Measurements from ENCODE around the gene TMEM185A. TPM values are rescaled to one million over a fixed set of nuclear protein-coding genes. Genes with fewer than 3 reads are reported as not detected.
"Not testable (repeated sequence)": the region's sequence is repeated elsewhere in the genome, so short reads cannot be mapped to it uniquely, and the experiment has no call there.

The TMEM185A gene
- total RNA-seq, 1 donor from 2014 or later = 25.6 TPM

DNA sequence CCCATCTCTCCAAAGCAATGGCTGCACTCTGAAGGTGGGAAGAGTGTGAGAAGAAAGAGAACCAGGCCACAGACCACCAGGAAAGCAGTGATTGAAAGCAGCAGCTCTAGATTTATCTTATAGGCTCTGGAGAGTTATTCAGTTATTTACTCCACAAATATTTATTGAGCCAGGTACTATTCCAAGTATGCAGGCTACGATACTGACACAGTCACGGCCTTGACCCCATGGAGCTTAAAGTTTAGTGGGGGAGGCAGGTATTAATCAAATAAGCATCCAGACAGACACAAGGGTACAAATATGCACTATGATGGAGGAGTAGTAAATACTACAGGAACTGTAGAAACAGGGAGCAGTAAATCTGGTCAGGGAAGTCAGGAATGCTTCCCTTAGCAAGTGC, 2.8 kb downstream of the TMEM185A start:
- Histone ChIP-seq H3K9ac (ENCODE audit: low read depth in 1 of 3, low read length in 3 of 3) (no peak overlapping the region), H3K9me3 (ENCODE audit: control insufficient read depth in 3 of 3, low read length in 3 of 3) (no peaks in the 10 kb centered on the region), H3K27ac (ENCODE audit: low read depth, low read length) (no peak overlapping the region), H3K4me3 (ENCODE audit: low read length in 3 of 3) (no peak overlapping the region), H3K27me3 (ENCODE audit: control insufficient read depth in 3 of 3, insufficient read depth in 3 of 3, low read length in 3 of 3) (no peaks in the 10 kb centered on the region), H3K4me1 (ENCODE audit: control insufficient read depth in 3 of 3, insufficient read depth in 3 of 3, low read length in 3 of 3) (peaks cover 12 to 38% (median 13%) of the 10 kb centered on the region in 3 donors), H3K36me3 (ENCODE audit: control insufficient read depth in 3 of 3, insufficient read depth in 3 of 3, low read length in 3 of 3) (no peaks in the 10 kb centered on the region)

DNA sequence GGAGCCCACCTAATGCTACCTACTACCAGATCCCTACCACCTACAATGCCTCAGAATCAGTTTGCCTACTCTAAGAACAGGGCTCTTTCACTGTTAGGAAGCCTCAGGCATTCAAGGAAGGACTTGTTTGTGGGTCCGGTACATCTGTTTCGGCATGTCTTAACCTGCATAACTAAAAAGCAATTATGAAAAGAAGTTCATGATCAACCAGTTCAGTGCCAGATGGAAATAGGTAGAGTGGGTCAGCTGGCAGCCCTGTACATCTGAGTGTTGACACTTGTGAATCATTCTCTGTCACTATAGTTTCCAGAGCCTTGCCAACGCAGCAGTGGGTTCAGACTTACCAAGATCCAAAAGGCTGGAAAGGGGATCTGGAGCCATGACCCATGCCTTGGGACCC, 3.3 kb downstream of the TMEM185A start:
- Histone ChIP-seq H3K9me3 (ENCODE audit: control insufficient read depth in 3 of 3, low read length in 3 of 3) (no peaks in the 10 kb centered on the region), H3K27ac (ENCODE audit: low read depth, low read length) (no peak overlapping the region), H3K36me3 (ENCODE audit: control insufficient read depth in 3 of 3, insufficient read depth in 3 of 3, low read length in 3 of 3) (no peaks in the 10 kb centered on the region), H3K4me1 (ENCODE audit: control insufficient read depth in 3 of 3, insufficient read depth in 3 of 3, low read length in 3 of 3) (peaks cover 12 to 38% (median 13%) of the 10 kb centered on the region in 3 donors), H3K9ac (ENCODE audit: low read depth in 1 of 3, low read length in 3 of 3) (no peak overlapping the region), H3K27me3 (ENCODE audit: control insufficient read depth in 3 of 3, insufficient read depth in 3 of 3, low read length in 3 of 3) (no peaks in the 10 kb centered on the region), H3K4me3 (ENCODE audit: low read length in 3 of 3) (no peak overlapping the region)

DNA sequence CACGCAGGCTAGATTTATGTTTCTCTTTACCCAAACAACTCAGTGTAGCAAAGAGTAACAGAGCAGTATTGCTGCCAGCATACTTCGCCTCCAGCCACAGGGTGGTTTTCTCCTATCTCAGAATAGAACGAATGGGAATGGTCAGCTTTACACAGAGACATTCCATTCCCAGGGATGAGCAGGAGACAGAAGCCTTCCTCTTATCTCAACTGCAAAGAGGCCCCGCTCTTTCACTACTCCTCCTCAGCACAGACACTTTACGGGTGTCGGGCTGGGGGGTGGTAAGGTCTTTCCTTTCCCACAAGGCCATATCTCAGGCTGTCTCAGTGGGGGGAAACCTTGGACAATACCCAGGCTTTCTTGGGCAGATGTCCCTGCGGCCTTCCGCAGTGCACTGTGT, 4.8 kb downstream of the TMEM185A start:
- H3K4me1 ChIP-seq (ENCODE audit: control insufficient read depth in 3 of 3, insufficient read depth in 3 of 3, low read length in 3 of 3) = peaks cover 9 to 34% (median 13%) of the 10 kb centered on the region in 3 donors
- H3K9ac ChIP-seq (ENCODE audit: low read depth in 1 of 3, low read length in 3 of 3); H3K27me3 ChIP-seq (ENCODE audit: control insufficient read depth in 3 of 3, insufficient read depth in 3 of 3, low read length in 3 of 3); H3K9me3 ChIP-seq (ENCODE audit: control insufficient read depth in 3 of 3, low read length in 3 of 3); H3K36me3 ChIP-seq (ENCODE audit: control insufficient read depth in 3 of 3, insufficient read depth in 3 of 3, low read length in 3 of 3); H3K27ac ChIP-seq (ENCODE audit: low read depth, low read length); H3K4me3 ChIP-seq (ENCODE audit: low read length in 3 of 3): not testable (repeated sequence)

GRCh38 chrX:149619662-149620061, 11.9 kb downstream of the TMEM185A start:
- not testable (repeated sequence) for H3K27me3 ChIP-seq (ENCODE audit: control insufficient read depth in 3 of 3, insufficient read depth in 3 of 3, low read length in 3 of 3); H3K9me3 ChIP-seq (ENCODE audit: control insufficient read depth in 3 of 3, low read length in 3 of 3); H3K4me3 ChIP-seq (ENCODE audit: low read length in 3 of 3); H3K36me3 ChIP-seq (ENCODE audit: control insufficient read depth in 3 of 3, insufficient read depth in 3 of 3, low read length in 3 of 3); H3K27ac ChIP-seq (ENCODE audit: low read depth, low read length); H3K4me1 ChIP-seq (ENCODE audit: control insufficient read depth in 3 of 3, insufficient read depth in 3 of 3, low read length in 3 of 3); H3K9ac ChIP-seq (ENCODE audit: low read depth in 1 of 3, low read length in 3 of 3)

- Histone ChIP-seq H3K4me3 (ENCODE audit: low read length in 3 of 3) (no peak overlapping the region), H3K9me3 (ENCODE audit: control insufficient read depth in 3 of 3, low read length in 3 of 3) (no peaks in the 10 kb centered on the region), H3K9ac (ENCODE audit: low read depth in 1 of 3, low read length in 3 of 3) (no peak overlapping the region), H3K4me1 (ENCODE audit: control insufficient read depth in 3 of 3, insufficient read depth in 3 of 3, low read length in 3 of 3) (peaks cover 0 to under 1% (median 0%) of the 10 kb centered on the region in 3 donors), H3K27ac (ENCODE audit: low read depth, low read length) (no peak overlapping the region), H3K36me3 (ENCODE audit: control insufficient read depth in 3 of 3, insufficient read depth in 3 of 3, low read length in 3 of 3) (no peaks in the 10 kb centered on the region), H3K27me3 (ENCODE audit: control insufficient read depth in 3 of 3, insufficient read depth in 3 of 3, low read length in 3 of 3) (no peaks in the 10 kb centered on the region)
Observed at GRCh38 chrX:149618871-149619270, 12.7 kb downstream of the TMEM185A start.

- H3K4me3 ChIP-seq (ENCODE audit: low read length in 3 of 3) = no peak overlapping the region
- no peaks in the 10 kb centered on the region for H3K27me3 ChIP-seq (ENCODE audit: control insufficient read depth in 3 of 3, insufficient read depth in 3 of 3, low read length in 3 of 3)
- no peaks in the 10 kb centered on the region for H3K4me1 ChIP-seq (ENCODE audit: control insufficient read depth in 3 of 3, insufficient read depth in 3 of 3, low read length in 3 of 3)
- no peak overlapping the region for H3K9ac ChIP-seq (ENCODE audit: low read depth in 1 of 3, low read length in 3 of 3)
- H3K9me3 ChIP-seq (ENCODE audit: control insufficient read depth in 3 of 3, low read length in 3 of 3) = no peaks in the 10 kb centered on the region
- H3K36me3 ChIP-seq (ENCODE audit: control insufficient read depth in 3 of 3, insufficient read depth in 3 of 3, low read length in 3 of 3) = no peaks in the 10 kb centered on the region
- H3K27ac ChIP-seq (ENCODE audit: low read depth, low read length) = no peak overlapping the region
Observed at GRCh38 chrX:149611623-149612175, 19.9 kb downstream of the TMEM185A start.

GRCh38 chrX:149610511-149610910, 21.1 kb downstream of the TMEM185A start:
- H3K27ac ChIP-seq (ENCODE audit: low read depth, low read length) = no peak overlapping the region
- H3K4me3 ChIP-seq (ENCODE audit: low read length in 3 of 3) = no peak overlapping the region
- no peaks in the 10 kb centered on the region for H3K27me3 ChIP-seq (ENCODE audit: control insufficient read depth in 3 of 3, insufficient read depth in 3 of 3, low read length in 3 of 3)
- H3K9me3 ChIP-seq (ENCODE audit: control insufficient read depth in 3 of 3, low read length in 3 of 3) = no peaks in the 10 kb centered on the region
- H3K36me3 ChIP-seq (ENCODE audit: control insufficient read depth in 3 of 3, insufficient read depth in 3 of 3, low read length in 3 of 3) = peaks cover 0 to 3% (median 0%) of the 10 kb centered on the region in 3 donors
- H3K4me1 ChIP-seq (ENCODE audit: control insufficient read depth in 3 of 3, insufficient read depth in 3 of 3, low read length in 3 of 3) = peaks cover 0 to 4% (median 4%) of the 10 kb centered on the region in 3 donors
- no peak overlapping the region for H3K9ac ChIP-seq (ENCODE audit: low read depth in 1 of 3, low read length in 3 of 3)

- Histone ChIP-seq H3K9me3 (ENCODE audit: control insufficient read depth in 3 of 3, low read length in 3 of 3) (no peaks in the 10 kb centered on the region), H3K4me3 (ENCODE audit: low read length in 3 of 3) (no peak overlapping the region), H3K4me1 (ENCODE audit: control insufficient read depth in 3 of 3, insufficient read depth in 3 of 3, low read length in 3 of 3) (peaks cover 0 to 4% (median 4%) of the 10 kb centered on the region in 3 donors), H3K27ac (ENCODE audit: low read depth, low read length) (no peak overlapping the region), H3K27me3 (ENCODE audit: control insufficient read depth in 3 of 3, insufficient read depth in 3 of 3, low read length in 3 of 3) (no peaks in the 10 kb centered on the region), H3K36me3 (ENCODE audit: control insufficient read depth in 3 of 3, insufficient read depth in 3 of 3, low read length in 3 of 3) (peaks cover 0 to 3% (median 0%) of the 10 kb centered on the region in 3 donors), H3K9ac (ENCODE audit: low read depth in 1 of 3, low read length in 3 of 3) (no peak overlapping the region)
Observed at GRCh38 chrX:149607699-149608098, 23.9 kb downstream of the TMEM185A start.

- H3K9me3 ChIP-seq (ENCODE audit: control insufficient read depth in 3 of 3, low read length in 3 of 3); H3K36me3 ChIP-seq (ENCODE audit: control insufficient read depth in 3 of 3, insufficient read depth in 3 of 3, low read length in 3 of 3); H3K4me1 ChIP-seq (ENCODE audit: control insufficient read depth in 3 of 3, insufficient read depth in 3 of 3, low read length in 3 of 3); H3K27ac ChIP-seq (ENCODE audit: low read depth, low read length); H3K4me3 ChIP-seq (ENCODE audit: low read length in 3 of 3); H3K9ac ChIP-seq (ENCODE audit: low read depth in 1 of 3, low read length in 3 of 3); H3K27me3 ChIP-seq (ENCODE audit: control insufficient read depth in 3 of 3, insufficient read depth in 3 of 3, low read length in 3 of 3): not testable (repeated sequence)
Observed at GRCh38 chrX:149605248-149605885, 26.2 kb downstream of the TMEM185A start.

GRCh38 chrX:149598603-149599002, 33.0 kb downstream of the TMEM185A start:
- H3K4me1 ChIP-seq (ENCODE audit: control insufficient read depth in 3 of 3, insufficient read depth in 3 of 3, low read length in 3 of 3); H3K9me3 ChIP-seq (ENCODE audit: control insufficient read depth in 3 of 3, low read length in 3 of 3); H3K27ac ChIP-seq (ENCODE audit: low read depth, low read length); H3K36me3 ChIP-seq (ENCODE audit: control insufficient read depth in 3 of 3, insufficient read depth in 3 of 3, low read length in 3 of 3); H3K9ac ChIP-seq (ENCODE audit: low read depth in 1 of 3, low read length in 3 of 3); H3K27me3 ChIP-seq (ENCODE audit: control insufficient read depth in 3 of 3, insufficient read depth in 3 of 3, low read length in 3 of 3); H3K4me3 ChIP-seq (ENCODE audit: low read length in 3 of 3): not testable (repeated sequence)
